OCI-LY7 (cell line): ENCODE measurements around the gene INSIG1. TPM values are rescaled to one million over a fixed set of nuclear protein-coding genes. Genes with fewer than 3 reads are reported as not detected.

Experiments
- BruUV-seq: library from RNA; stranded (reverse); fragments of 400-500 nt; replicated peaks from 2 replicates; lab custom pipeline; 2021; lab: Mats Ljungman, UMichigan
- CTCF ChIA-PET: fragments of 300-600 bp; sonication (Branson Sonifier 250); formaldehyde crosslinking; loops from one replicate; lab custom pipeline; 2022; ENCODE audit warnings: antibody characterized with exemption; ENCODE audit not compliant: unreplicated experiment; lab: Charles Lee
- POLR2A ChIA-PET: fragments of 300-600 bp; sonication (Branson Sonifier 250); formaldehyde crosslinking; loops from one replicate; lab custom pipeline; 2022; ENCODE audit warnings: antibody characterized with exemption; lab: Charles Lee
- DNase-seq: peaks from one replicate; pipeline ENCODE4 v3.0.0-alpha.2; 2015; ENCODE audit warnings: low spot score
- H2AFZ ChIP-seq: fragments of 200-600 bp; sonication (generic), shearing (Covaris generic); 2 replicates; pipeline ENCODE4 v1.6.1; 2014; ENCODE audit warnings: mild to moderate bottlenecking, antibody characterized with exemption, low read length, moderate library complexity
- H3K27ac ChIP-seq: fragments of 200-600 bp; sonication (generic); 2 replicates; pipeline ENCODE4 v1.5.1; 2014; ENCODE audit warnings: mixed run types, low read depth, mild to moderate bottlenecking, moderate library complexity, low read length, inconsistent platforms; ENCODE audit not compliant: poor library complexity, severe bottlenecking
- H3K36me3 ChIP-seq: fragments of 200-600 bp; sonication (generic); 2 replicates; pipeline ENCODE4 v1.6.1; 2014; ENCODE audit warnings: mild to moderate bottlenecking, antibody characterized with exemption, low read length, moderate library complexity, mixed read lengths; ENCODE audit not compliant: insufficient read depth
- H3K4me1 ChIP-seq: fragments of 200-600 bp; sonication (generic); 2 replicates; pipeline ENCODE4 v1.5.1; 2014; ENCODE audit warnings: mild to moderate bottlenecking, low read length; ENCODE audit not compliant: insufficient read depth, poor library complexity, severe bottlenecking
- H3K4me2 ChIP-seq: fragments of 200-600 bp; sonication (generic); 2 replicates; pipeline ENCODE4 v1.6.1; 2014; ENCODE audit warnings: mild to moderate bottlenecking, low read length
- H3K4me3 ChIP-seq: fragments of 200-600 bp; sonication (generic); 2 replicates; pipeline ENCODE4 v1.5.1; 2014; ENCODE audit warnings: mild to moderate bottlenecking, low read depth, low read length; ENCODE audit not compliant: poor library complexity, severe bottlenecking
- H3K79me2 ChIP-seq: fragments of 200-600 bp; sonication (generic); 2 replicates; pipeline ENCODE4 v1.6.1; 2016; ENCODE audit warnings: low read depth, mild to moderate bottlenecking, low read length, moderate library complexity, mixed read lengths; ENCODE audit not compliant: insufficient read depth
- H3K9me2 ChIP-seq: fragments of 200-600 bp; sonication (generic); 2 replicates; pipeline ENCODE4 v1.6.1; 2016; ENCODE audit warnings: mild to moderate bottlenecking, low read length, mixed read lengths; ENCODE audit not compliant: insufficient read depth
- H3K9me3 ChIP-seq: fragments of 200-600 bp; sonication (generic); 2 replicates; pipeline ENCODE4 v1.6.1; 2014; ENCODE audit warnings: mild to moderate bottlenecking, mixed run types, low read length, mixed read lengths
- H4K20me1 ChIP-seq: fragments of 200-600 bp; sonication (generic); 2 replicates; pipeline ENCODE4 v1.6.1; 2014; ENCODE audit warnings: mild to moderate bottlenecking, antibody characterized with exemption, low read length, moderate library complexity, mixed read lengths; ENCODE audit not compliant: insufficient read depth
- CTCF ChIP-seq: fragments of 200-600 bp; sonication (generic); conservative IDR thresholded peaks from 2 replicates; pipeline ENCODE4 v1.5.1; 2014; ENCODE audit warnings: mild to moderate bottlenecking, antibody characterized with exemption, low read length, moderate library complexity, mixed read lengths
- EZH2phosphoT487 ChIP-seq: fragments of 200-600 bp; sonication (generic); IDR thresholded peaks from 2 replicates; pipeline ENCODE4 v1.6.1; 2018; ENCODE audit warnings: low read depth, borderline replicate concordance, mild to moderate bottlenecking, mixed run types, antibody characterized with exemption, low read length, moderate library complexity, mixed read lengths
- intact Hi-C: fragments of 100-400 bp; cut with micrococcal nuclease; formaldehyde crosslinking; loops from one replicate; pipeline ENCODE4 v1.10.0; 2022; ENCODE audit not compliant: unreplicated experiment
- total RNA-seq, 2 experiments: library from RNA; depleted of rRNA in 1 of 2; stranded (reverse); fragments of >200 nt in 1 of 2; shearing (Covaris generic) in 1 of 2; gene quantifications; 2 replicates each; pipeline ENCODE4 v1.2.3, GENCODE V29; 2014 to 2022

Gene INSIG1
- total RNA-seq, 2 experiments from 2014 or later: 122 to 164 TPM

DNA sequence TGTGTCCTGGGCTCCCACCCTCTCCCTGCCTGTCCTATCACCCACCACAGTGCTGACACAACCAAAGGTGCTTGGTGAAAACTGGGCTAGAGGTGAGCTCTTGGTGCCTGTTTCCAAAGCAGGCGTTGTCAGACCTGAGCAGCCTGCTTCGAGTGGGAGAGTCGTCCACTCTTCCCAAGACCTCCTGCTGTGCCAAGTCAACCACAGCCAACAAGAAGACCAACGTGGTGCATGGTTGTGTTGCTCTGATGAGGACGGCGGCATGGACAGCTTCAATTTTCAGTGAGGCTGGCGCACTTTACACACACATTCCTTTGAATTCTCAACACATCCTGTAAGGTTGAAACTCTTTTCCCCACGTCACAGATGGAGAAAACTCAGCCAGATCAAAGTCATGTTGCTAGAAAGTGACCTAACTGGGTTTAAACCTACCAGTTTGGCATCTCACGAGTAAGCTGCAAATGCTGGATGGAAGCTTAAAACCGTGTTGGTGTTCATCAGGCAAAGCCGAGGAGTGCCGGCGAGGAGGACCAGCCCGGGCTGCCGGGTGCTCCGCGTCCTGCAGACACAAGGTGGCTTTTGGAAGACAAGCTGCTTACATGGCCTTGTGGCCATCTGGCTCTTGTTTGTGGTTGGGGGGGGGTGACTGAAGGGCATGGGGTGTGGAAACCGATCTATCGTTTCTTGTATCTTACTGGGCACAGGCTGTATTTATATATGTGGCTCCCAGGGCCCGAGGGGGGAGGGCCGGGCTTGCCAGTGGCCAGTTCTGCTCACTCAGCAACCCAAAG, 39.3 kb downstream of the INSIG1 start:
- Histone ChIP-seq H4K20me1 (no peaks in the 10 kb centered on the region), H3K36me3 (no peaks in the 10 kb centered on the region), H3K4me3 (no peak overlapping the region), H2AFZ (no peak overlapping the region), H3K4me2 (no peak overlapping the region), H3K27ac (no peak overlapping the region), H3K79me2 (no peaks in the 10 kb centered on the region), H3K9me3 (no peaks in the 10 kb centered on the region), H3K4me1 (no peaks in the 10 kb centered on the region), H3K9me2 (no peaks in the 10 kb centered on the region)
- CTCF ChIA-PET: no interaction called here
- POLR2A ChIA-PET: no interaction called here
- intact Hi-C loops: no loop called here
- DNase-seq: no peak
- no peak for TF ChIP-seq EZH2phosphoT487
- no peak for TF ChIP-seq CTCF
- BruUV-seq: no TSS peak

DNA sequence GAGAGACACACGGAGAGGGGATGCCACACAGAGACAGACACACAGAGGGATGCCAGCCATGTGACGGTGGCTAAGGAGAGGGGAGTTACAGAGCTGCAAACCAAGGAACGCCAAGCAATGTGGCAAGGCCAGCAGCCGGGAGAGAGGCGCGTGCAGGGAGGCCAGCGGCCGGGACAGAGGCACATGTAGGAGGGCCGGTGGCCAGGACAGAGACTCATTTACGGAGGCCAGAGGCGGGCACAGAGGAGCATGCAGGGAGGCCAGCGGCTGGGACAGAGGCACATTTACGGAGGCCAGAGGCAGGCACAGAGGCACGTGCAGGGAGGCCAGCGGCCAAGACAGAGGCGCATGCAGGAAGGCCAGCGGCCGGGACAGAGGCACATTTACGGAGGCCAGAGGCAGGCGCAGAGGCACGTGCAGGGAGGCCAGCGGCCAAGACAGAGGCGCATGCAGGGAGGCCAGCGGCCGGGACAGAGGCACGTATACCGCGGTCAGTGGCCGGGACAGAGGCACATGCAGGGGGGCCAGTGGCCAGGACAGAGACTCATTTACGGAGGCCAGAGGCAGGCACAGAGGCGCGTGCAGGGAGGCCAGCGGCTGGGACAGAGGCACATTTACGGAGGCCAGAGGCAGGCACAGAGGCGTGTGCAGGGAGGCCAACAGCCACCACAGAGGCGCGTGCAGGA, 40.4 kb downstream of the INSIG1 start:
- intact Hi-C loops: no loop called here
- H3K4me3 ChIP-seq: no peak overlapping the region
- H3K4me1 ChIP-seq: no peaks in the 10 kb centered on the region
- no peak overlapping the region for H2AFZ ChIP-seq
- BruUV-seq: no TSS peak
- ChIA-PET CTCF (no interaction called here), POLR2A (no interaction called here)
- H3K79me2 ChIP-seq: no peaks in the 10 kb centered on the region
- no peaks in the 10 kb centered on the region for H3K9me3 ChIP-seq
- no peak overlapping the region for H3K27ac ChIP-seq
- H4K20me1 ChIP-seq: no peaks in the 10 kb centered on the region
- no peaks in the 10 kb centered on the region for H3K36me3 ChIP-seq
- H3K4me2 ChIP-seq: no peak overlapping the region
- no peaks in the 10 kb centered on the region for H3K9me2 ChIP-seq
- TF ChIP-seq EZH2phosphoT487 (no peak), CTCF (no peak)
- DNase-seq: no peak
